ENCODE results near the gene TRMT1L.

Gene TRMT1L

GRCh38 chr1:185112356-185112755, 44.4 kb downstream of the TRMT1L start:
- no peak for DNase-seq

- DNase-seq, result no peak
These were observed 44.9 kb downstream of the TRMT1L start for GRCh38 chr1:185111873-185112272.

GRCh38 chr1:185110145-185110544, 46.6 kb downstream of the TRMT1L start:
- no peak for DNase-seq

GRCh38 chr1:185108321-185108720, 48.4 kb downstream of the TRMT1L start:
- DNase-seq, result no peak

GRCh38 chr1:185105121-185105520, 51.6 kb downstream of the TRMT1L start:
- DNase-seq, result no peak

GRCh38 chr1:185104083-185104482, 52.7 kb downstream of the TRMT1L start:
- DNase-seq, result no peak

- no peak for DNase-seq
These were observed 60.2 kb downstream of the TRMT1L start for GRCh38 chr1:185096531-185096930.

GRCh38 chr1:185094761-185095160, 62.0 kb downstream of the TRMT1L start:
- DNase-seq, result no peak

- DNase-seq, result no peak
These were observed 65.3 kb downstream of the TRMT1L start for GRCh38 chr1:185091480-185091879.

GRCh38 chr1:185087746-185088145, 69.0 kb downstream of the TRMT1L start:
- no peak for DNase-seq

GRCh38 chr1:185087101-185087500, 69.7 kb downstream of the TRMT1L start:
- DNase-seq, result no peak

GRCh38 chr1:185083818-185084217, 72.9 kb downstream of the TRMT1L start:
- no peak for DNase-seq

GRCh38 chr1:185080422-185080821, 76.3 kb downstream of the TRMT1L start:
- no peak for DNase-seq

GRCh38 chr1:185077374-185077773, 79.4 kb downstream of the TRMT1L start:
- DNase-seq, result no peak

GRCh38 chr1:185075476-185075875, 81.3 kb downstream of the TRMT1L start:
- no peak for DNase-seq

GRCh38 chr1:185074307-185074706, 82.4 kb downstream of the TRMT1L start:
- DNase-seq, result no peak

GRCh38 chr1:185073725-185074124, 83.0 kb downstream of the TRMT1L start:
- no peak for DNase-seq

GRCh38 chr1:185070051-185070450, 86.7 kb downstream of the TRMT1L start:
- no peak for DNase-seq

GRCh38 chr1:185069202-185069772, 87.5 kb downstream of the TRMT1L start:
- no peak for DNase-seq

GRCh38 chr1:185068341-185068740, 88.4 kb downstream of the TRMT1L start:
- no peak for DNase-seq

Data from NCI-H510A treated with DMSO at 0.1 percent for 48 hours (cell line).